Measurements from ENCODE around the gene ARHGEF9.

The ARHGEF9 gene

DNA sequence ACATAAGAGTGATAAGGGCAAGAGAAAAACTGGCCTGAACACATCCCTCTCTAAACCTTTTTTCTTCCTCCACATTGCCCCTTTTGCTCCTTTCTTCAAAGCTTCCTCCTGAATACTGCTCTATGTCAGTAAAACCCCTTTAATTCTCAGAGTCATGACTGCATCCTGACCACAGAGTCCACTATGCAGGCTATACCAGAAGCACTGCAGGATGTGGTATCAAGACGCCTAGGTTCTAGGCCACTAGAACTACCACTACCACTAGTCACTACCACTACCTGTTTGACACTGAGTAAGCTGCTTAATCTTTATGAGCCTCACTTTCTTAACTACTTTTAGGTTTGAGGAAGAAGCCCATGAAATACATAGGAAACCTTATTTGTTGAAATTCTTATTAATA lies 38.7 kb downstream of the ARHGEF9 start:
- DNase-seq = no peak

- DNase-seq = no peak
These were observed 40.1 kb downstream of the ARHGEF9 start for GRCh38 chrX:63744850-63745394.

GRCh38 chrX:63743596-63743995 lies 41.4 kb downstream of the ARHGEF9 start:
- DNase-seq = no peak

- no peak for DNase-seq
These were observed 44.6 kb downstream of the ARHGEF9 start for GRCh38 chrX:63740382-63740781.

- DNase-seq = no peak
These were observed 45.1 kb downstream of the ARHGEF9 start for GRCh38 chrX:63739885-63740284.

DNA sequence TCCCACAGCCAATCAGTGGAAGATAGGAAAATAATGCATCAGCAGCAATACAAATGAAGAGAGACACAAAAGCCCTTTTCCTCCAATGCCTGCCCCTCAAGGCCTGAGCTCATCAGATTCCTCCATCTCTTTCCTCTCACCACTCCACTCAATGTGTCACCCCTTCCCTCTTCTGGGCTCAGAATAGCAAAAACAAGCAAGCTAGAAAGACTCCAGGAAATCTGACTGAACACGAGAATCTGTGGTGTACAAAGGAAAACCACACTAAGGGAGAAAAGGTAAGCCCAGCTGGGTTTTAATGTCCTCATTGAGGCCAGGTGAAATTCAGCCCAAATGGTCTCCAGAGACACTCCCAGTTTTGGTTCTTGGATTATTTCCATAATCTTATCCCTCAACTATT lies 46.3 kb downstream of the ARHGEF9 start:
- DNase-seq = no peak

DNA sequence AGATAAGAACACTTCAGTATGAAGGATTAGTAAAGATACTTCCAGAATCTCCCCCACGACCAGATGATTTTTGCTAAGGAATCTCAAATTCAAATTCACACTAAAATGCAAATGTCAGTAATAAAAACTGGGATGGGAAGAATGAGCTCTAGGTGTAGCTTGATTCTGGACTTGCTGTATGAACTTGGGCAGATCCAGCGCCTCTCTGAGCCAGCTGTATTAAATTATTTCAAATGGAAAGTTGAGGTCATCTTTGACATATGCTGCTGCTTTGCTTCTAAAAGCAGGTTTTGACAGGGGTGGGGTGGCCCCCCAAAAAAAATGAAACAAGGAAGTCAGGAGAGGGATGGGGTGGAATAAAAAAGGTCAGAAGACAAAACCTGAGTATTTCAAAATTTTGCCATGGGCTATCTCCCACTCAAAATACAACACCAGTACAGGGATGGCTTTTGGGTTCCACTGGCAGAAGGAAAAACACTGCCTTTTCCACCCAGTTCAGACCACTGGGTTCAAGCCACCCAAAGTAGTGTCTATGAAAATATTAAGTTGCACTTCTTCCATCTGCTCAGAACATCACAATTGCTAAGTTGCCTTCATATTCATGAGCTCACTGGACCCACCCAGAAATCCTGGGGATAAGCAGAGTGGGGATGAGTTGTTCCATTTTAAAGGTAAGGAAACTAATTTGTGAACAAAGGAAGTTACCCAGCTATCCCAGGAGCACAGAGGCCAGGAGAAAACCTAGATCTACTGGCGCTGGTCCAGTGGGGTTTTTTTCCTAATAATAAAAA lies 47.7 kb downstream of the ARHGEF9 start:
- no peak for DNase-seq

- DNase-seq = no peak
These were observed 49.1 kb downstream of the ARHGEF9 start for GRCh38 chrX:63735882-63736281.

DNA sequence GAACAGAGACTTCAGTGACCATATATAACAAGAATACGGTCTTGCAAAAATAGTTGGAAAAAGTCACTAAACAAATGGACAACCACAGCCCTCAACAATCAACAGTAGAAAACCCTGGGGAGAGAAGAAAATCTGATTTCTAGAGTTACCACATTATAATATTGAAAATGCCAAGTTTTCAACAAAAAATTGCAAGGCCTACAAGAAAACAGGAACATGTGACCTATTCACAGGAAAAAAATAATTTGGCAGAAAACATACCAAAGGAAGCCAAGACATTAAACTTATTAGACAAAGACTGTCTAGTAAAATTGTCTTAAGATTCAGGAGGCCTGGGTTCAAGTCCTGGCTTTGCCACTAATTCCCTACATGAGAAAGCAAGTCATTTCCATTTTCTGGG lies 64.7 kb downstream of the ARHGEF9 start:
- DNase-seq = no peak

DNA sequence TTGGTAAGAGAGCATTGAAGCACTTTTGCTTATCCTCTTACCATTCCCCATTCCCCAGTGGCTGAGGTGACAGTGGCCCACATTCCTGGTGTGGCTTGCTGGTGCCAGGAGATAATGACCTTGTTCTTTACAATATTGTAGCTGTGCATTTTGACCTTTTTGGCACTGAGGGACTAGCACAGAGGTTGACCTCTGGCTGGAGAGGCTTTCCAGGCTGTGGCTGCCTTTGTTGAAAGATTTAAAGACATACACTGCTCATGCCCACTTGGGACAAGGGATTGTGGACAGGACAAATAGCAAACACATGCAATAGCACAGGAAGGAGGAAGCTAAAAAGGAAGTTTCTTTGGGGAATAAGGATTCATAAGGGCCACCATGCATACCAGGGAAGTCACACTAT lies 65.4 kb downstream of the ARHGEF9 start:
- DNase-seq = no peak

GRCh38 chrX:63718010-63718694 lies 66.9 kb downstream of the ARHGEF9 start:
- DNase-seq = no peak

- DNase-seq = peak; percentile 5
These were observed 71.5 kb downstream of the ARHGEF9 start for GRCh38 chrX:63713526-63713925.

DNA sequence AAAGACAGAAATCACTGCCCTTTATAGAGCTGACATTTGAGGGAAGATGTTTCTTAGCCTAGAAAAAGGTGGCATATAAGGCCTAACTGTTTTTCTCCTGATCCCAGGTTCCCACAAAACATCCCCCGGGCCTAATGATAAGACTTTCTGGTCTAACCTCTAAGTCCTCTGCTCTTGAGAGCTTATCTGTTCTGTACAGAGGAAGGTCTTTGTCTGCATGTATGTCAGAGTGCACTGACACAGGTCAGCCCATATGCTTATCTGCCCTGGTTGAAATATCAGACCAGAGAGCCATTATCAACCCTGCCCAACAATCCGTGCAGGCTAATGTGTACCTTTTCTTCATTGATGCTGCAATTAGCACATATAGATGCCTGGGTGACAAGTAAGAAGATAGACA lies 76.2 kb downstream of the ARHGEF9 start:
- DNase-seq = no peak

DNA sequence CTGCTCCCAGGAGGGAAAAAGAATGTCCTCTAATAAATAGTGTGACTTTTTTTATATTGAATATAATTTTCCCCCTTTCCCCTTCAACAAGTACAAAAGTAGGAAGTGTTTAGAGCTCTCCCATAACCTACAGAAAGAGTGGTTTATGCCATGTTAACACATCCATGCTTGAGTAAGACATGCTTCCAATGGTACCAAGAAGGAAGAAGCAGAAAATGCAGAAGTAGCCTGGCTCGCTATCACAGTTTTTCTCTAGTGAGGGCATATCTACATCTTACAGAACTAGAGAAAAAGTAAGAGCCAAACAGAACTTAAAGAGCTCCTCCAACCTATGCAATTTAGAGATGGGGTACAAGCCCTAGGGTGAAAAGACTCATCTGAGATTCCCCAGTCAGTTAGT lies 82.5 kb downstream of the ARHGEF9 start:
- DNase-seq = no peak

- DNase-seq = peak; percentile 88
These were observed 97.9 kb downstream of the ARHGEF9 start for GRCh38 chrX:63686878-63687714.

DNA sequence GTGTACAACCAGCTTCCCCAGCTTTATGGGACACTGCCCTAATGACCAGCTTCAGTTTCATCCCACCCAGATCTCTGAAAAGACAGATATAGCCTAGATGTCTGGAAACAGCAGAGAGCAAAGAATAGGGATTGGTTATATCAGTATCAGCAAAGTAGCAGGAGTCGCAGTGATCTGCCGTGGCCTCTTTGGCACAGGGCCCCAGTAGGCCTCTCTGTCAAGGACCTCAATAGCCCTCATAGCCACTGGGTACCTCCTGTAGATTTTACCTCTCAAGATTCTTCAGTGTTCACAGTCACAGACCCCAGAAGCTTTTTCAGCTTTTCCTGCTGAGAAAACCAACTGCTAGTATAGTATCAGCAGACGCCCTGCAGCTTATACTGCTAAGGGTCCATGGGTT lies 104.6 kb downstream of the ARHGEF9 start:
- DNase-seq = no peak

DNA sequence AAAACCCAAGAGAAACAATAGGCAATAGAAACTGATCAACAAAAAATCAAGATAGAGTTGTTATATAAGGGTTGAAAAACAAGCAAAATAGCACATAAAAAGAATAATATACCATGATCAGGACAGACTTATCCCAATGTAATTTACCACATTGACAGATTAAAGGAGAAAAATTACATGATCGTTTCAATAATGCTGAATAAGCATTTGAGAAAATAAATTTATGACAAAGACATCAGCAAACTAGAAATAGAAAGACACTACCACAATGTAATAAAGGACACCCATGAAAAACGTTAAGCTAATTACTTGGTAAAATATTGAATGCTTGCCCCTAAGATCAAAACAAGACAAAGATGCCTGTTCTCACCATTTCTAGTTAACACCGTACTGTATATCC lies 105.6 kb downstream of the ARHGEF9 start:
- DNase-seq = no peak

- DNase-seq = no peak
These were observed 109.3 kb downstream of the ARHGEF9 start for GRCh38 chrX:63675716-63676115.

DNA sequence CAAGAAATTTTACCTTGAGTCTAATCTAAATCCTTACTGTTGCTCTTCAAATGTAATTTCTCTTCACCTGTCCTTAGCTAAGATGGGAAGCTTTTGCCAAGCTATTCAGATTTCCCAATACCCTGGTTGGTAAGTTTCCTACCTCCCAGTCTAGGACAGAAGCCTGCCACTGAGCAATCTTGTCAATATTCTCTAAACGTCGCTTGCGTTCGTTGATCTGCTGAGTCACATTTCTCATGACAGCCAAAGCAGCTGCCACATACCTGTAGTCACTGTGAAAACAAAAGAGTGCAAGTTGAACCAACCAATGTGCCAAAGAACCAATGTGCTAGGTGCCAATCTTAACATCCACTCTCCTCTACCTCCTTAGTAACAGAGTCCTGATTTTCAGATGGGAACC lies 111.1 kb downstream of the ARHGEF9 start:
- no peak for DNase-seq

- peak; percentile 54 for DNase-seq
These were observed 120.3 kb downstream of the ARHGEF9 start for GRCh38 chrX:63664741-63665140.

- DNase-seq = no peak
These were observed 120.9 kb downstream of the ARHGEF9 start for GRCh38 chrX:63664083-63664482.

GRCh38 chrX:63661676-63662075 lies 123.3 kb downstream of the ARHGEF9 start:
- peak; percentile 45 for DNase-seq

GRCh38 chrX:63658920-63659319 lies 126.1 kb downstream of the ARHGEF9 start:
- DNase-seq = peak; percentile 67
